PC-3 (cell line): ENCODE measurements around the gene ORC6. TPM values are rescaled to one million over a fixed set of nuclear protein-coding genes. Genes with fewer than 3 reads are reported as not detected.

Source experiments
- ATAC-seq: fragments of 200-7000 bp; cut with Tn5 transposase; 2 replicates; pipeline ENCODE4 v1.9.1; 2020; ENCODE audit warnings: mild to moderate bottlenecking, moderate library complexity
- BruUV-seq: library from RNA; stranded (reverse); fragments of 400-500 nt; replicated peaks from 2 replicates; lab custom pipeline; 2021; lab: Mats Ljungman, UMichigan
- CTCF ChIA-PET: fragments of 300-600 bp; sonication (Branson Sonifier 250); formaldehyde crosslinking; loops from one replicate; lab custom pipeline; 2022; ENCODE audit warnings: antibody characterized with exemption; lab: Charles Lee
- POLR2A ChIA-PET: fragments of 300-600 bp; sonication (Branson Sonifier 250); formaldehyde crosslinking; loops from one replicate; lab custom pipeline; 2022; ENCODE audit warnings: antibody characterized with exemption; ENCODE audit not compliant: unreplicated experiment; lab: Charles Lee
- DNase-seq: peaks from one replicate; pipeline ENCODE4 v3.0.0-alpha.2; 2015
- H2AFZ ChIP-seq: fragments of 300-600 bp; sonication (generic); 2 replicates; pipeline ENCODE4 v1.6.0; 2016; ENCODE audit warnings: antibody characterized with exemption, low read length
- H3F3A ChIP-seq: fragments of 300-600 bp; sonication (generic); one replicate; pipeline ENCODE4 v1.6.0; 2017; ENCODE audit warnings: antibody characterized with exemption, low read length, control low read depth, mild to moderate bottlenecking; ENCODE audit not compliant: unreplicated experiment
- H3K27ac ChIP-seq: fragments of 300-600 bp; sonication (generic); 2 replicates; pipeline ENCODE4 v1.5.1; 2016; ENCODE audit warnings: mild to moderate bottlenecking, low read length
- H3K27me3 ChIP-seq: fragments of 300-600 bp; sonication (generic); 2 replicates; pipeline ENCODE4 v1.6.1; 2016; ENCODE audit warnings: low read length, mixed read lengths
- H3K36me3 ChIP-seq: fragments of 300-600 bp; sonication (generic); 2 replicates; pipeline ENCODE4 v1.6.1; 2016; ENCODE audit warnings: low read depth, mixed run types, low read length, mixed read lengths
- H3K4me1 ChIP-seq: fragments of 300-600 bp; sonication (generic); 2 replicates; pipeline ENCODE4 v1.5.1; 2016; ENCODE audit warnings: low read length; ENCODE audit not compliant: insufficient read depth
- H3K4me2 ChIP-seq: fragments of 300-600 bp; sonication (generic); 2 replicates; pipeline ENCODE4 v1.6.0; 2016; ENCODE audit warnings: low read length
- H3K4me3 ChIP-seq: fragments of 300-600 bp; sonication (generic); 2 replicates; pipeline ENCODE4 v1.5.1; 2016; ENCODE audit warnings: mild to moderate bottlenecking, low read length, mixed read lengths
- H3K79me2 ChIP-seq: fragments of 300-600 bp; sonication (generic); 2 replicates; pipeline ENCODE4 v1.6.1; 2017; ENCODE audit warnings: low read length, mixed read lengths
- H3K9ac ChIP-seq: fragments of 300-600 bp; sonication (generic); 2 replicates; pipeline ENCODE4 v1.6.0; 2016; ENCODE audit warnings: mild to moderate bottlenecking, low read length
- H3K9me2 ChIP-seq: fragments of 300-600 bp; sonication (generic); replicated peaks from 2 replicates; pipeline ENCODE4 v1.6.1; 2016; ENCODE audit warnings: mixed run types, low read length, mixed read lengths
- H3K9me3 ChIP-seq: fragments of 300-600 bp; sonication (generic); 2 replicates; pipeline ENCODE4 v1.6.1; 2016; ENCODE audit warnings: low read length, mixed read lengths
- H4K20me1 ChIP-seq: fragments of 300-600 bp; sonication (generic); 2 replicates; pipeline ENCODE4 v1.6.1; 2016; ENCODE audit warnings: low read length, mixed read lengths
- EZH2 ChIP-seq: fragments of 300-600 bp; sonication (generic); IDR thresholded peaks from one replicate; pipeline ENCODE4 v1.6.1; 2017; ENCODE audit warnings: antibody characterized with exemption, mild to moderate bottlenecking, low read length; ENCODE audit not compliant: unreplicated experiment
- EZH2phosphoT487 ChIP-seq: fragments of 300-600 bp; sonication (generic); IDR thresholded peaks from 2 replicates; pipeline ENCODE4 v1.6.1; 2018; ENCODE audit warnings: mild to moderate bottlenecking, antibody characterized with exemption, low read length, borderline replicate concordance
- intact Hi-C: fragments of 100-400 bp; cut with micrococcal nuclease; formaldehyde crosslinking; loops from 2 replicates; pipeline ENCODE4 v1.9.0; 2023
- total RNA-seq: library from RNA; depleted of rRNA; stranded (reverse); fragments of >200 nt; gene quantifications from 2 replicates; pipeline ENCODE4 v1.2.3, GENCODE V29; 2014
- TF ChIP-seq, protein P1 (sequence below): fragments of 300-600 bp; sonication (generic); conservative IDR thresholded peaks from 2 replicates; pipeline ENCODE4 v1.5.1; 2017; ENCODE audit warnings: antibody characterized with exemption, low read depth, mild to moderate bottlenecking, low read length

Gene ORC6
- total RNA-seq, 1 experiment from 2014 or later, result 27.7 TPM

DNA sequence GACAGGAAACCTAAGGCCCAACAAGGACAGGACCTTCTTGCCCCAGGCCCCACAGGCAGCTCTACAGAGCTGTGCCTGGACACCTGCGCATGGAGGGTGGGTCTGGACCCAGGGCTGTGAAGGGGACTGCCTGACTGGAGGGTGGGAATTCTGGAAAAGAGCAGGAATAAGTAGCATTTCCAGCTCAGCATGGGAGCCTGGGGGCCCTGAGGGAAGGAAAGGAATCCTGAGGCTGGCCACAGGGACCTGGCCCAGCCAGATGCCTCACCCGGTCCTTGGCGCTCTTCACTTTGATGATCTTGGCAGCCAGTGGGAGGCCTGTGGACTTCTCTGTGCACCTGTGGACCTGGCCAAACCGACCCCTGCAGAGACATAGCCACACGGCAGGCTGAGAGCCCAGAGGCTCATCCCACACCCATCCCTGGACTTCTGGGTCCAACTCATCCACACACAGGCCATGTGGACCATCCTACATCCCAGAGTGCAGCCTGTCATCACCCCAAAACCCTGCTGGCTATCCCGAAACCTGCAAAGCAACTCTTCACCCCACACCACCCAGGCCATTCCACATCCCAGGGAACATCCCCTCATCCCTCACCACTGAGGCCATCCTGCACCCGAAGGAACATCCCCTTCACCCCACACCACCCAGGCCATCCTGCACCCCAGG, 40.0 kb downstream of the ORC6 start:
- Histone ChIP-seq H3F3A (no peaks in the 10 kb centered on the region), H3K4me2 (no peak overlapping the region), H3K36me3 (no peaks in the 10 kb centered on the region), H3K4me3 (no peak overlapping the region), H3K9me2 (no peaks in the 10 kb centered on the region), H3K79me2 (no peaks in the 10 kb centered on the region), H3K9me3 (no peaks in the 10 kb centered on the region), H2AFZ (no peak overlapping the region), H4K20me1 (no peaks in the 10 kb centered on the region), H3K27ac (no peak overlapping the region), H3K9ac (no peak overlapping the region), H3K4me1 (no peaks in the 10 kb centered on the region), H3K27me3 (no peaks in the 10 kb centered on the region)
- intact Hi-C loops, result no loop called here
- TF ChIP-seq EZH2, result no peak
- no peak for TF ChIP-seq EZH2phosphoT487
- TF ChIP-seq, protein P1, sequence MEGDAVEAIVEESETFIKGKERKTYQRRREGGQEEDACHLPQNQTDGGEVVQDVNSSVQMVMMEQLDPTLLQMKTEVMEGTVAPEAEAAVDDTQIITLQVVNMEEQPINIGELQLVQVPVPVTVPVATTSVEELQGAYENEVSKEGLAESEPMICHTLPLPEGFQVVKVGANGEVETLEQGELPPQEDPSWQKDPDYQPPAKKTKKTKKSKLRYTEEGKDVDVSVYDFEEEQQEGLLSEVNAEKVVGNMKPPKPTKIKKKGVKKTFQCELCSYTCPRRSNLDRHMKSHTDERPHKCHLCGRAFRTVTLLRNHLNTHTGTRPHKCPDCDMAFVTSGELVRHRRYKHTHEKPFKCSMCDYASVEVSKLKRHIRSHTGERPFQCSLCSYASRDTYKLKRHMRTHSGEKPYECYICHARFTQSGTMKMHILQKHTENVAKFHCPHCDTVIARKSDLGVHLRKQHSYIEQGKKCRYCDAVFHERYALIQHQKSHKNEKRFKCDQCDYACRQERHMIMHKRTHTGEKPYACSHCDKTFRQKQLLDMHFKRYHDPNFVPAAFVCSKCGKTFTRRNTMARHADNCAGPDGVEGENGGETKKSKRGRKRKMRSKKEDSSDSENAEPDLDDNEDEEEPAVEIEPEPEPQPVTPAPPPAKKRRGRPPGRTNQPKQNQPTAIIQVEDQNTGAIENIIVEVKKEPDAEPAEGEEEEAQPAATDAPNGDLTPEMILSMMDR, result no peak
- BruUV-seq, result no TSS peak
- no peak for ATAC-seq
- DNase-seq, result no peak
- ChIA-PET CTCF (no interaction called here), POLR2A (no interaction called here)

DNA sequence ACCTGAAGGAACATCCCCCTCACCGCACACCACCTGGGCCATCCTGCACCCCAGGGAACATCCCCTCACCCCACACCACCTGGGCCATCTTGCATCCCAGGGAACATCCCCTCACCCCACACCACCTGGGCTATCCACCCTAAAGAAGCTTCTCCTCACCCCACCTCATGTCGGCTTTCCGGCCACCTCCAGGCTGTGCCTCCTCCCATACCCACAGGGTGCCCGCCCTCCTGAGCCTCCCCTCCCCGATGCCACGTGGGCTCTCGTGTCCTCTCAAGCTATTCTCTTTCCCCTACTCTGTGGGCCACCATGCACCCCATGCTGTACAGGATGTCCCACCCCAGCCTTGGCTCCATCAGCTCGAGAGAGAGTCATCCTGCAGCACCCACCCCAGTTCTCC, 40.7 kb downstream of the ORC6 start:
- no TSS peak for BruUV-seq
- TF ChIP-seq, protein P1, result no peak
- TF ChIP-seq EZH2phosphoT487 (no peak), EZH2 (no peak)
- no peak overlapping the region for H3K27ac ChIP-seq

More for the DNA sequence above, 40.7 kb downstream of the ORC6 start:
- H3K9me2 ChIP-seq, result no peaks in the 10 kb centered on the region
- no peaks in the 10 kb centered on the region for H4K20me1 ChIP-seq
- H3K36me3 ChIP-seq, result no peaks in the 10 kb centered on the region
- no peak overlapping the region for H3K9ac ChIP-seq
- no peaks in the 10 kb centered on the region for H3K4me1 ChIP-seq
- no peaks in the 10 kb centered on the region for H3K27me3 ChIP-seq
- H3K79me2 ChIP-seq, result no peaks in the 10 kb centered on the region
- ATAC-seq (no peak), DNase-seq (no peak)
- H3K4me3 ChIP-seq, result no peak overlapping the region
- ChIA-PET POLR2A (no interaction called here), CTCF (no interaction called here)
- intact Hi-C loops, result no loop called here
- H3K4me2 ChIP-seq, result no peak overlapping the region
- no peaks in the 10 kb centered on the region for H3K9me3 ChIP-seq
- H2AFZ ChIP-seq, result no peak overlapping the region
- H3F3A ChIP-seq, result no peaks in the 10 kb centered on the region
